Neural progenitor cell (in vitro differentiated cells): ENCODE data around the gene DEUP1. TPM values are rescaled to one million over a fixed set of nuclear protein-coding genes. Genes with fewer than 3 reads are reported as not detected.

Experiments
- DNase-seq: peaks from one replicate; pipeline ENCODE4 v3.0.0-alpha.2; 2016; ENCODE audit warnings: low spot score
- H2AFZ ChIP-seq: fragments of 200-600 bp; sonication (generic); replicated peaks from 2 replicates; pipeline ENCODE4 v1.6.1; 2016; ENCODE audit warnings: antibody characterized with exemption
- H3F3A ChIP-seq: fragments of 200-600 bp; sonication (generic); 2 replicates; pipeline ENCODE4 v1.6.1; 2016; ENCODE audit warnings: antibody characterized with exemption, low read depth
- H3K27ac ChIP-seq: fragments of 200-600 bp; sonication (generic); 2 replicates; pipeline ENCODE4 v1.5.1; 2016; ENCODE audit warnings: mild to moderate bottlenecking
- H3K27me3 ChIP-seq: fragments of 200-600 bp; sonication (generic); 2 replicates; pipeline ENCODE4 v1.6.1; 2016; ENCODE audit warnings: mild to moderate bottlenecking, moderate library complexity
- H3K36me3 ChIP-seq: fragments of 200-600 bp; sonication (generic); 2 replicates; pipeline ENCODE4 v1.5.1; 2016
- H3K4me1 ChIP-seq: fragments of 200-600 bp; sonication (generic); 2 replicates; pipeline ENCODE4 v1.6.1; 2016; ENCODE audit warnings: mixed run types
- H3K4me2 ChIP-seq: fragments of 200-600 bp; sonication (generic); 2 replicates; pipeline ENCODE4 v1.6.1; 2016
- H3K4me3 ChIP-seq: fragments of 200-600 bp; sonication (generic); 2 replicates; pipeline ENCODE4 v1.5.1; 2016
- H3K79me2 ChIP-seq: fragments of 200-600 bp; sonication (generic); 2 replicates; pipeline ENCODE4 v1.6.1; 2016; ENCODE audit warnings: low read depth
- H3K9ac ChIP-seq: fragments of 200-600 bp; sonication (generic); 2 replicates; pipeline ENCODE4 v1.6.1; 2016
- H3K9me3 ChIP-seq: fragments of 200-600 bp; sonication (generic); 2 replicates; pipeline ENCODE4 v1.5.1; 2016; ENCODE audit warnings: low read depth
- H4K20me1 ChIP-seq: fragments of 200-600 bp; sonication (generic); 2 replicates; pipeline ENCODE4 v1.6.1; 2016; ENCODE audit warnings: low read depth
- H3K27ac Mint-ChIP-seq: 3 replicates; pipeline ENCODE4 v1.8.0; 2021; ENCODE audit warnings: mixed read lengths
- H3K27me3 Mint-ChIP-seq: 2 replicates; pipeline ENCODE4 v1.8.0; 2022; ENCODE audit warnings: low read depth, mild to moderate bottlenecking, inconsistent platforms, moderate library complexity, mixed read lengths; ENCODE audit not compliant: insufficient read depth
- H3K36me3 Mint-ChIP-seq: 3 replicates; pipeline ENCODE4 v1.8.0; 2021; ENCODE audit warnings: mixed read lengths
- H3K4me1 Mint-ChIP-seq: 3 replicates; pipeline ENCODE4 v1.8.0; 2021; ENCODE audit warnings: mixed read lengths
- H3K4me3 Mint-ChIP-seq: 3 replicates; pipeline ENCODE4 v1.8.0; 2021; ENCODE audit warnings: mild to moderate bottlenecking, moderate library complexity, mixed read lengths
- H3K9me3 Mint-ChIP-seq: 3 replicates; pipeline ENCODE4 v1.8.0; 2020; ENCODE audit warnings: mixed read lengths
- EZH2 ChIP-seq: fragments of 200-600 bp; sonication (generic); IDR thresholded peaks from 2 replicates; pipeline ENCODE4 v1.6.1; 2017; ENCODE audit warnings: antibody characterized with exemption, mild to moderate bottlenecking, moderate library complexity
- EZH2phosphoT487 ChIP-seq: fragments of 200-600 bp; sonication (generic); IDR thresholded peaks from 2 replicates; pipeline ENCODE4 v1.6.1; 2017; ENCODE audit warnings: antibody characterized with exemption
- total RNA-seq: library from RNA; depleted of rRNA; stranded (reverse); fragments of >200 nt; gene quantifications from 2 replicates; pipeline ENCODE4 v1.2.3, GENCODE V29; 2015; ENCODE audit warnings: low replicate concordance
- TF ChIP-seq, protein P1 (sequence below): fragments of 200-600 bp; sonication (generic); IDR thresholded peaks from 2 replicates; pipeline ENCODE4 v1.5.1; 2017; ENCODE audit warnings: antibody characterized with exemption, mild to moderate bottlenecking

The DEUP1 gene
- total RNA-seq, 1 donor from 2014 or later: not detected

- no peaks in the 10 kb centered on the region for H3K36me3 ChIP-seq
- Mint-ChIP-seq H3K4me1 (peaks cover 42% of the 10 kb centered on the region), H3K9me3 (no peaks in the 10 kb centered on the region), H3K27me3 (peaks cover 2% of the 10 kb centered on the region), H3K27ac (no peak overlapping the region), H3K36me3 (peaks cover 8% of the 10 kb centered on the region), H3K4me3 (no peak overlapping the region)
- H3K4me1 ChIP-seq: peaks cover 51% of the 10 kb centered on the region
- no peak for TF ChIP-seq EZH2phosphoT487
- TF ChIP-seq, protein P1, sequence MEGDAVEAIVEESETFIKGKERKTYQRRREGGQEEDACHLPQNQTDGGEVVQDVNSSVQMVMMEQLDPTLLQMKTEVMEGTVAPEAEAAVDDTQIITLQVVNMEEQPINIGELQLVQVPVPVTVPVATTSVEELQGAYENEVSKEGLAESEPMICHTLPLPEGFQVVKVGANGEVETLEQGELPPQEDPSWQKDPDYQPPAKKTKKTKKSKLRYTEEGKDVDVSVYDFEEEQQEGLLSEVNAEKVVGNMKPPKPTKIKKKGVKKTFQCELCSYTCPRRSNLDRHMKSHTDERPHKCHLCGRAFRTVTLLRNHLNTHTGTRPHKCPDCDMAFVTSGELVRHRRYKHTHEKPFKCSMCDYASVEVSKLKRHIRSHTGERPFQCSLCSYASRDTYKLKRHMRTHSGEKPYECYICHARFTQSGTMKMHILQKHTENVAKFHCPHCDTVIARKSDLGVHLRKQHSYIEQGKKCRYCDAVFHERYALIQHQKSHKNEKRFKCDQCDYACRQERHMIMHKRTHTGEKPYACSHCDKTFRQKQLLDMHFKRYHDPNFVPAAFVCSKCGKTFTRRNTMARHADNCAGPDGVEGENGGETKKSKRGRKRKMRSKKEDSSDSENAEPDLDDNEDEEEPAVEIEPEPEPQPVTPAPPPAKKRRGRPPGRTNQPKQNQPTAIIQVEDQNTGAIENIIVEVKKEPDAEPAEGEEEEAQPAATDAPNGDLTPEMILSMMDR: no peak
- TF ChIP-seq EZH2: no peak
- no peak overlapping the region for H3K4me2 ChIP-seq
- peaks cover 15% of the 10 kb centered on the region for H4K20me1 ChIP-seq
- no peaks in the 10 kb centered on the region for H3K9me3 ChIP-seq
- H2AFZ ChIP-seq: no peak overlapping the region
- H3K79me2 ChIP-seq: peaks cover 4% of the 10 kb centered on the region
- H3F3A ChIP-seq: peaks cover 11% of the 10 kb centered on the region
- DNase-seq: no peak
- no peaks in the 10 kb centered on the region for H3K27me3 ChIP-seq
- no peak overlapping the region for H3K27ac ChIP-seq
- no peak overlapping the region for H3K9ac ChIP-seq
- H3K4me3 ChIP-seq: no peak overlapping the region
Observed at GRCh38 chr11:93482556-93482955, 152.0 kb downstream of the DEUP1 start.

DNA sequence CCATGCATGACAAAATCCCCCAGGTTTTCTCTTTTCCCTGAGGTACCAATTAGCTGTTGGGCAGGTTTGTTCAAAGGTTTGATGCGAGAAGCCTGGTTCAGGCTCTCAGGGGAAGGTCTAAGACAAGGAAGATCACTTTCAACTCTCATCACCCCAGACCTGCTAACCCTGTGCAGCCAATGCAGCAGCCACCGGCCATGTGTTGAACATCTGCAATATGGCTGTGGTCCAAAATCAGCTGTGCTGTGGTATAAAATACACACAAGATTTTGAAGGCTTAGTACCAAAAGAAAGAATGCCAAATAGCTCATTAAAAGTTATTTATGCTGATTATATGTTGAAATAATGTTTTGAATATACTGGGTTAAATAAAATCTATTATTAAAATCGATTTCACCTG, 154.2 kb downstream of the DEUP1 start:
- H4K20me1 ChIP-seq: peaks cover 35% of the 10 kb centered on the region

DNA sequence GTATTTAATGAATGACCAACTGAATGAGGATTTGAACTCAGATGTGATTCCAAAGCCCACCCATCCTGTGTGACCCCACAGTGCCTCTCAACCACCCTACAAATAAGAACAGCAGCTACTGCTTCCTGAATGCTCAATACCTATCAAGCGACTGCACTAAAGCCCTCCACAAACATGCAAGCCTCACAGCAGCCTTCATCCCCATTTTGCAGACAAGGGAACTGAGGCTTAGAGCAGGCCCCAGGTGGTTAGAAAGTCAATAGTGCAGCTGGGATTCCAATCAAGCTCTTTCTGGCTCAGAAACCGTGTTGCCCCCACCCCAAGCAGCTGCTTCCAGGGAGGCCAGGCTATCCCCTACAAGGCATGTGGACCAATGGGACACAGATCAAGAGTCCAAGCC, 155.4 kb downstream of the DEUP1 start:
- Histone ChIP-seq H3K9ac (no peak overlapping the region), H3K4me1 (peaks cover 60% of the 10 kb centered on the region), H3K4me2 (no peak overlapping the region), H3K4me3 (no peak overlapping the region), H4K20me1 (peaks cover 38% of the 10 kb centered on the region), H3F3A (no peaks in the 10 kb centered on the region), H3K27me3 (no peaks in the 10 kb centered on the region), H3K9me3 (no peaks in the 10 kb centered on the region), H3K79me2 (no peaks in the 10 kb centered on the region), H2AFZ (no peak overlapping the region), H3K27ac (no peak overlapping the region), H3K36me3 (no peaks in the 10 kb centered on the region)
- Mint-ChIP-seq H3K27ac (no peak overlapping the region), H3K27me3 (no peaks in the 10 kb centered on the region), H3K4me1 (peaks cover 35% of the 10 kb centered on the region), H3K36me3 (peaks cover 2% of the 10 kb centered on the region), H3K9me3 (no peaks in the 10 kb centered on the region), H3K4me3 (no peak overlapping the region)
- TF ChIP-seq EZH2 (no peak), EZH2phosphoT487 (no peak)
- TF ChIP-seq, protein P1: no peak
- DNase-seq: no peak

More for the DNA sequence above, 154.2 kb downstream of the DEUP1 start:
- H3K9ac ChIP-seq: no peak overlapping the region
- no peaks in the 10 kb centered on the region for H3K9me3 ChIP-seq
- TF ChIP-seq EZH2 (no peak), EZH2phosphoT487 (no peak)
- TF ChIP-seq, protein P1: no peak
- Mint-ChIP-seq H3K9me3 (no peaks in the 10 kb centered on the region), H3K27ac (no peak overlapping the region), H3K36me3 (peaks cover 8% of the 10 kb centered on the region), H3K27me3 (no peaks in the 10 kb centered on the region), H3K4me3 (no peak overlapping the region), H3K4me1 (peaks cover 35% of the 10 kb centered on the region)
- H2AFZ ChIP-seq: no peak overlapping the region
- DNase-seq: no peak
- H3K4me3 ChIP-seq: no peak overlapping the region
- no peaks in the 10 kb centered on the region for H3K36me3 ChIP-seq
- H3K27me3 ChIP-seq: no peaks in the 10 kb centered on the region
- H3F3A ChIP-seq: no peaks in the 10 kb centered on the region
- peaks cover 3% of the 10 kb centered on the region for H3K79me2 ChIP-seq
- no peak overlapping the region for H3K4me2 ChIP-seq
- H3K27ac ChIP-seq: no peak overlapping the region
- H3K4me1 ChIP-seq: peaks cover 53% of the 10 kb centered on the region
